Peyer's patch (tissue), 4 donors: Measurements from ENCODE around the gene THOC5.

ENCODE experiments used
- CTCF ChIP-seq, 6 experiments: fragments of 450-650 bp in 4 of 6; fragments of 200-600 bp in 2 of 6; sonication (generic) in 1 of 6; IDR thresholded peaks; one replicate each; pipeline ENCODE4 v1.5.1; 2017 to 2019; ENCODE audit warnings: antibody characterized with exemption in 6 of 6, mild to moderate bottlenecking in 3 of 6, moderate library complexity in 1 of 6
- POLR2A ChIP-seq, 2 donors: fragments of 450-650 bp; IDR thresholded peaks; one replicate each; pipeline ENCODE4 v1.5.1; 2017; ENCODE audit warnings: antibody characterized with exemption in 2 of 2, mild to moderate bottlenecking in 2 of 2, moderate library complexity in 2 of 2

DNA sequence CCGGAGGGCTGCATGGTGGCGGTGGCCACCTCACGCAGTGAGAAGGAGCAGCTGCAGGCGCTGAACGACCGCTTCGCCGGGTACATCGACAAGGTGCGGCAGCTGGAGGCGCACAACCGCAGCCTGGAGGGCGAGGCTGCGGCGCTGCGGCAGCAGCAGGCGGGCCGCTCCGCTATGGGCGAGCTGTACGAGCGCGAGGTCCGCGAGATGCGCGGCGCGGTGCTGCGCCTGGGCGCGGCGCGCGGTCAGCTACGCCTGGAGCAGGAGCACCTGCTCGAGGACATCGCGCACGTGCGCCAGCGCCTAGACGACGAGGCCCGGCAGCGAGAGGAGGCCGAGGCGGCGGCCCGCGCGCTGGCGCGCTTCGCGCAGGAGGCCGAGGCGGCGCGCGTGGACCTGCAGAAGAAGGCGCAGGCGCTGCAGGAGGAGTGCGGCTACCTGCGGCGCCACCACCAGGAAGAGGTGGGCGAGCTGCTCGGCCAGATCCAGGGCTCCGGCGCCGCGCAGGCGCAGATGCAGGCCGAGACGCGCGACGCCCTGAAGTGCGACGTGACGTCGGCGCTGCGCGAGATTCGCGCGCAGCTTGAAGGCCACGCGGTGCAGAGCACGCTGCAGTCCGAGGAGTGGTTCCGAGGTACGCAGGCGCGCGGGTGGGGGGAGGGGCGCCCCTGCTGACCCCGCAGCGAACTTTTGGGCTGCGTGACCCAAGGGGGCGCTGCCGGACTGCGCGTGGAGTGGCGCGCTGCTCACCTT is 72.9 kb downstream of the THOC5 start:
- TF ChIP-seq CTCF (IDR thresholded peaks at IDR 0.05) (no peak), POLR2A (IDR thresholded peaks at IDR 0.05) (no peak)
